HL-60 (cell line): ENCODE measurements around the gene ANXA2.

Experiments
- DNase-seq, 2 experiments: peaks; one replicate each; pipeline ENCODE4 v3.0.0-alpha.2; 2010 to 2020; ENCODE audit warnings: low read depth in 1 of 2, low spot score in 1 of 2
- H3K27ac ChIP-seq: fragments of 250-450 bp; sonication (Bioruptor Pico); replicated peaks from 2 replicates; pipeline ENCODE4 v1.5.1; 2020; ENCODE audit warnings: mild to moderate bottlenecking, moderate library complexity
- H3K27me3 ChIP-seq: fragments of 250-450 bp; sonication (Bioruptor Pico); 2 replicates; pipeline ENCODE4 v1.5.1; 2021; ENCODE audit warnings: mild to moderate bottlenecking, moderate library complexity; ENCODE audit not compliant: insufficient read depth, poor library complexity, severe bottlenecking
- H3K4me3 ChIP-seq: replicated peaks from 2 replicates; pipeline ENCODE4 v1.5.1; 2011; ENCODE audit warnings: mild to moderate bottlenecking, control low read depth, low read length; ENCODE audit not compliant: insufficient read depth
- GABPA ChIP-seq: IDR thresholded peaks from 2 replicates; pipeline ENCODE4 v1.6.1; 2012; ENCODE audit warnings: low read depth
- POLR2AphosphoS5 ChIP-seq: IDR thresholded peaks from 2 replicates; pipeline ENCODE4 v1.6.1; 2012; ENCODE audit warnings: low read depth
- SPI1 ChIP-seq: IDR thresholded peaks from 2 replicates; pipeline ENCODE4 v1.6.1; 2012; ENCODE audit warnings: low read depth, mild to moderate bottlenecking, borderline replicate concordance
- TF ChIP-seq, protein P1 (sequence below): IDR thresholded peaks from 2 replicates; pipeline ENCODE4 v1.6.1; 2012; ENCODE audit warnings: low read depth; ENCODE audit not compliant: insufficient replicate concordance
- TF ChIP-seq, protein P2 (sequence below): IDR thresholded peaks from one replicate; pipeline ENCODE4 v1.5.1; 2011; ENCODE audit warnings: low read length, control low read depth, inconsistent platforms; ENCODE audit not compliant: insufficient read depth

ANXA2 gene

DNA sequence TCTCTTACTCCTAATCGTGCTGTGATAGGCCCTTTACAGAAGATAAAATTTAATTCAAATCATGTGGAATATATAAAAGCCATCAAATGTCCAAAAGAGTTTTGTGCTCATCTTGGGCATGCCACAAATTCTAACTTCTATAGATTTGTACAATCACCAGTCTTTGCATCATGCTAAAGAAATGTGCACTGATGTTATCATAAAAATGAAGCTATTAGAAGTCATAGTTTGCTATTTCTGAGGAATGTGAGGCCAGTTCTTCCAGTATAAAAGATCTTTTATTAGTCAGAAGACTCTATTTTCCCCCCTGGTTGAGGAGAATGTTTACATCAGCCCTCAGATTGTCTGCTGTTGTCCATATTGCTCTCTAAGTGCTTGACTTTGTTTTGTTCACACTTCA is 2.1 kb upstream of the ANXA2 start:
- DNase-seq: no peak
- Histone ChIP-seq H3K27me3 (peaks cover 15% of the 10 kb centered on the region), H3K27ac (no peak overlapping the region), H3K4me3 (no peak overlapping the region)
- TF ChIP-seq, protein P1, sequence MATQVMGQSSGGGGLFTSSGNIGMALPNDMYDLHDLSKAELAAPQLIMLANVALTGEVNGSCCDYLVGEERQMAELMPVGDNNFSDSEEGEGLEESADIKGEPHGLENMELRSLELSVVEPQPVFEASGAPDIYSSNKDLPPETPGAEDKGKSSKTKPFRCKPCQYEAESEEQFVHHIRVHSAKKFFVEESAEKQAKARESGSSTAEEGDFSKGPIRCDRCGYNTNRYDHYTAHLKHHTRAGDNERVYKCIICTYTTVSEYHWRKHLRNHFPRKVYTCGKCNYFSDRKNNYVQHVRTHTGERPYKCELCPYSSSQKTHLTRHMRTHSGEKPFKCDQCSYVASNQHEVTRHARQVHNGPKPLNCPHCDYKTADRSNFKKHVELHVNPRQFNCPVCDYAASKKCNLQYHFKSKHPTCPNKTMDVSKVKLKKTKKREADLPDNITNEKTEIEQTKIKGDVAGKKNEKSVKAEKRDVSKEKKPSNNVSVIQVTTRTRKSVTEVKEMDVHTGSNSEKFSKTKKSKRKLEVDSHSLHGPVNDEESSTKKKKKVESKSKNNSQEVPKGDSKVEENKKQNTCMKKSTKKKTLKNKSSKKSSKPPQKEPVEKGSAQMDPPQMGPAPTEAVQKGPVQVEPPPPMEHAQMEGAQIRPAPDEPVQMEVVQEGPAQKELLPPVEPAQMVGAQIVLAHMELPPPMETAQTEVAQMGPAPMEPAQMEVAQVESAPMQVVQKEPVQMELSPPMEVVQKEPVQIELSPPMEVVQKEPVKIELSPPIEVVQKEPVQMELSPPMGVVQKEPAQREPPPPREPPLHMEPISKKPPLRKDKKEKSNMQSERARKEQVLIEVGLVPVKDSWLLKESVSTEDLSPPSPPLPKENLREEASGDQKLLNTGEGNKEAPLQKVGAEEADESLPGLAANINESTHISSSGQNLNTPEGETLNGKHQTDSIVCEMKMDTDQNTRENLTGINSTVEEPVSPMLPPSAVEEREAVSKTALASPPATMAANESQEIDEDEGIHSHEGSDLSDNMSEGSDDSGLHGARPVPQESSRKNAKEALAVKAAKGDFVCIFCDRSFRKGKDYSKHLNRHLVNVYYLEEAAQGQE: no peak
- no peak for TF ChIP-seq SPI1
- no peak for TF ChIP-seq POLR2AphosphoS5
- TF ChIP-seq, protein P2, sequence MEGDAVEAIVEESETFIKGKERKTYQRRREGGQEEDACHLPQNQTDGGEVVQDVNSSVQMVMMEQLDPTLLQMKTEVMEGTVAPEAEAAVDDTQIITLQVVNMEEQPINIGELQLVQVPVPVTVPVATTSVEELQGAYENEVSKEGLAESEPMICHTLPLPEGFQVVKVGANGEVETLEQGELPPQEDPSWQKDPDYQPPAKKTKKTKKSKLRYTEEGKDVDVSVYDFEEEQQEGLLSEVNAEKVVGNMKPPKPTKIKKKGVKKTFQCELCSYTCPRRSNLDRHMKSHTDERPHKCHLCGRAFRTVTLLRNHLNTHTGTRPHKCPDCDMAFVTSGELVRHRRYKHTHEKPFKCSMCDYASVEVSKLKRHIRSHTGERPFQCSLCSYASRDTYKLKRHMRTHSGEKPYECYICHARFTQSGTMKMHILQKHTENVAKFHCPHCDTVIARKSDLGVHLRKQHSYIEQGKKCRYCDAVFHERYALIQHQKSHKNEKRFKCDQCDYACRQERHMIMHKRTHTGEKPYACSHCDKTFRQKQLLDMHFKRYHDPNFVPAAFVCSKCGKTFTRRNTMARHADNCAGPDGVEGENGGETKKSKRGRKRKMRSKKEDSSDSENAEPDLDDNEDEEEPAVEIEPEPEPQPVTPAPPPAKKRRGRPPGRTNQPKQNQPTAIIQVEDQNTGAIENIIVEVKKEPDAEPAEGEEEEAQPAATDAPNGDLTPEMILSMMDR: no peak
- no peak for TF ChIP-seq GABPA

DNA sequence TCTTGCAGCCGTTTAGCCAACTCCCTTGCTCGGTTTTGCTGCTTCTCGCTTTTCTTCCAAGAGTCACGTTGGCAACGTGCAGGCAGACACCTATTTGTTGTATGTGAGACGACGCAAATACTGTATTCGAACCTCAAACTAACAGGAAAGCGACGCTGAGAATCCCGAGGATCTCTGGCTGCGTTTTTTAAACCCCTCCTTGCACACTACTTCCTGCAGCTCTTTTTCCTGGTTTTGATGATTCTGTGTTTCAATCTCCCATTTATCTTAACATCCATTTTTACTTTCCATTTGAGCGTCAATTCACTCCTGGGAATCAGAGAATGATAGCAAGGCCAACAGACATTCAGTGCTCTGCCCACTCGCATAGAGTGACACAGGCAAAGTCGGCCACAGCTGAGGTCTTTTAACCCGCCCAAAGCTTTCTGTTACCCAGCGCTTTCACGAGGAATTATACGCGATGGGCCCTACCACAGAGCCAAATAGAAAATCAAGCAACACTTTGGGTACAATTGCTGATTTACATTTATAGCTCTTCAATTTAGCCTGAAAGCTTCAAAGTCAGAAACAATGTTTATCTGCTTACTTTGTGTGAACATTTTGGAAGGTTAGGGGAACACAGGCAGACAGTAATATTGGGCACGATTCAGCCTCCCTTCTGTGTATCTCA is 1.6 kb upstream of the ANXA2 start:
- Histone ChIP-seq H3K4me3 (no peak overlapping the region), H3K27me3 (peaks cover 15% of the 10 kb centered on the region), H3K27ac (no peak overlapping the region)
- DNase-seq: no peak
- TF ChIP-seq GABPA: no peak
- TF ChIP-seq, protein P2: no peak
- TF ChIP-seq, protein P1: no peak
- no peak for TF ChIP-seq SPI1
- no peak for TF ChIP-seq POLR2AphosphoS5

DNA sequence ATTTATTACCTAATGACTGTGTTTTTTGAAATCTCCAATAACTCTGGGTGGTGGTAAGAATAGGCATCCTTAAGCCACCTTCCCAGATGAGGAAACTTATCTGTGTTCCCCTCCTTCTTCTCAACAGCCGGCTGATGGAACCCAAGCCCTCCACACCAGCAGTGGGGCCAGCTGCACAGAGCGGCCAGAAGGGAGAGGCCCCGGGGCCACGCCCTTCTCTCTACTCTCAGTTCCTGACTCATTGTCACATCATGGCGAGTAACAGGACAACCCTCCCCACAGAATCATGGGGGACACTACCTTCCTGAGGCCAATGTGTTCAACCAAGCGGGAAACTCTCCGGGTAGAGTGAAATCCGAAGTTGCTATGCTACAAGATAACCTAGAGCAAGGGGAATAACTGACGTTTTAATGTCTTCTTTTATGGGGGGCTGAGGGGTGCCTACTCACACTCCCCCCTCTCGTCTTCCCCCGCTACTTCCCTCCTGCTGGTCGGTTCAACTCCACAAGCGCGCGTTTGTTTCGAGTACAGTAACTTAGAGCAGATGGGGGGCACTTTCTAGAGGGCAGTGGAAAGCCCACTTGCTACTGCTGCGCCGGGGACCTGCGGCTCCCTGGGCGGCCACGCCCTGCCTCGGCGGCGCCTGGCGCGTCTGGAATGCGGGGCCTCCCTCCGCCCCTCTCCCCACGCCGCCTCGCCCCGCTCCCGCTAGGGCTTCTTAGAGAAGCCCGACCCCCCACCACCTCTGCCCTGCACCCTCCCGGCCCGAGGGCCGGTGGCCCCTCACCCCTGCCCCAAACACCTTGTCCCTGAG is 621 bp downstream of the ANXA2 start:
- no peak for DNase-seq
- H3K4me3 ChIP-seq: peak overlapping the region; percentile 55
- TF ChIP-seq, protein P2: no peak
- TF ChIP-seq, protein P1: no peak
- TF ChIP-seq POLR2AphosphoS5 (no peak), SPI1 (no peak), GABPA (no peak)
- H3K27me3 ChIP-seq: peaks cover 15% of the 10 kb centered on the region
- no peak overlapping the region for H3K27ac ChIP-seq
